Choroid plexus epithelial cell (primary cell): ENCODE results near the gene MC2R.

Source experiments
- DNase-seq: peaks from one replicate; pipeline ENCODE4 v3.0.0-alpha.2; 2010; ENCODE audit warnings: low read depth
- H3K4me3 ChIP-seq: 2 replicates; pipeline ENCODE4 v1.5.1; 2011; ENCODE audit warnings: low read depth, mild to moderate bottlenecking, control low read depth, low read length, moderate library complexity
- TF ChIP-seq, protein P1 (sequence below): conservative IDR thresholded peaks from 2 replicates; pipeline ENCODE4 v1.5.1; 2011; ENCODE audit warnings: low read depth, mild to moderate bottlenecking, control low read depth, inconsistent platforms, low read length, moderate library complexity

MC2R gene

DNA sequence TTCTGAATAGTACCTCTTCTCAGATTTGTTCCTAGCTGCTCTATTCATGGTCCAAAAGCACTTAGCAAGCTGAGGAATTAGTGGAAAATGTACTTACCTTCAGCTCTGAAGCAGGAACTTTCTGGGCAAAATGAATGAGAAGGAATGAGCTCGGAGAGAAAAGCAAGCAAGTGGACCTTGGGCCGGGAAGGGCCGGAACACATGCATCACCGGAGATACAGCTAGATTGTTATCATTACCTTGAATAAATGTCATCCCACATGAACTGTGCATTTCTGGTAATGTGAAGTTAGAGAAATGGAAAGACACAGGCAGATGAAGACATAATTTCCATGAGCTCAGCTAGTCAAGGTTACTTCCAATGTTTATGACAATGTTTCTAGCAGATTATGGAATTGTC lies at the start of gene MC2R:
MC2R (minus strand) TSS at position 146 of the 400 bp plus-strand sequence. CDS start 30,018 bp downstream, outside the sequence.
- TF ChIP-seq, protein P1, sequence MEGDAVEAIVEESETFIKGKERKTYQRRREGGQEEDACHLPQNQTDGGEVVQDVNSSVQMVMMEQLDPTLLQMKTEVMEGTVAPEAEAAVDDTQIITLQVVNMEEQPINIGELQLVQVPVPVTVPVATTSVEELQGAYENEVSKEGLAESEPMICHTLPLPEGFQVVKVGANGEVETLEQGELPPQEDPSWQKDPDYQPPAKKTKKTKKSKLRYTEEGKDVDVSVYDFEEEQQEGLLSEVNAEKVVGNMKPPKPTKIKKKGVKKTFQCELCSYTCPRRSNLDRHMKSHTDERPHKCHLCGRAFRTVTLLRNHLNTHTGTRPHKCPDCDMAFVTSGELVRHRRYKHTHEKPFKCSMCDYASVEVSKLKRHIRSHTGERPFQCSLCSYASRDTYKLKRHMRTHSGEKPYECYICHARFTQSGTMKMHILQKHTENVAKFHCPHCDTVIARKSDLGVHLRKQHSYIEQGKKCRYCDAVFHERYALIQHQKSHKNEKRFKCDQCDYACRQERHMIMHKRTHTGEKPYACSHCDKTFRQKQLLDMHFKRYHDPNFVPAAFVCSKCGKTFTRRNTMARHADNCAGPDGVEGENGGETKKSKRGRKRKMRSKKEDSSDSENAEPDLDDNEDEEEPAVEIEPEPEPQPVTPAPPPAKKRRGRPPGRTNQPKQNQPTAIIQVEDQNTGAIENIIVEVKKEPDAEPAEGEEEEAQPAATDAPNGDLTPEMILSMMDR, result no peak
- no peak within 1 kb of the TSS for H3K4me3 ChIP-seq
- no peak for DNase-seq

DNA sequence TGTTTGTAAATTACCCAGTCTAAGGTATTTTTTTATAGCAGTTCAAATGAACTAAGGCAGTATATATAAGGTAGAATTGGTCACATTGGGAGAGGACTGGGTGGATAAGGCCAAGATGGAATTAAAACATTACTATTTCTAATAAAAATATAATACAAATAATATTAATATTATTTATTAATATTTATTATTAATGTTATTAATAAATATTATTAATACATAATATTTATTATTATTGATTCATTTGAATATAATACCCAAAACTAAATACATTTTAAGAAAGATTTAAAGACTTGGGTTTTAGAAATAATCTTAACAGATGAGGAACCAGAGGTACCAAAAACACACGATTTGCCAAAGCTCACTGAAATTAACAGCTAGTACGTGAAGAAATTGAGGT lies 30.5 kb upstream of the MC2R start:
- TF ChIP-seq, protein P1, result no peak
- no peak overlapping the region for H3K4me3 ChIP-seq
- DNase-seq, result no peak

DNA sequence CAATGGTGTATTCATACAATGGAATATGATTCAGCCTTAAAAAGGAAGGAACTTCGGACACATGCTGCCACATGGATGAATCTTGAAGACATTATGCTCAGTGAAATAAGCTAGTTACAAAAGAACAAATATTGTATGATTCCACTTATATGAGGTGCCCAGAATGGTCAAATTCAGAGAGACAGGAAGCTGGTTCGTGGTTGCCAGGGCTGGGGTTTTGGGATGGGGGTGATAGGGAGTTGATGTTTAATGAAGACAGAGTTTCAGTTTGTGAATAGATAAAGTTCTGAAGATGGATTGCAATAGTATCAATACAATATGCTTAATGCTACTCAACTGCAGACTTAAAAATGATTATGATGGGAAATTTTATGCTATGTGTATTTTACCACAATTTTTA lies 28.0 kb upstream of the MC2R start:
- DNase-seq, result no peak
- TF ChIP-seq, protein P1, result no peak
- no peak overlapping the region for H3K4me3 ChIP-seq

DNA sequence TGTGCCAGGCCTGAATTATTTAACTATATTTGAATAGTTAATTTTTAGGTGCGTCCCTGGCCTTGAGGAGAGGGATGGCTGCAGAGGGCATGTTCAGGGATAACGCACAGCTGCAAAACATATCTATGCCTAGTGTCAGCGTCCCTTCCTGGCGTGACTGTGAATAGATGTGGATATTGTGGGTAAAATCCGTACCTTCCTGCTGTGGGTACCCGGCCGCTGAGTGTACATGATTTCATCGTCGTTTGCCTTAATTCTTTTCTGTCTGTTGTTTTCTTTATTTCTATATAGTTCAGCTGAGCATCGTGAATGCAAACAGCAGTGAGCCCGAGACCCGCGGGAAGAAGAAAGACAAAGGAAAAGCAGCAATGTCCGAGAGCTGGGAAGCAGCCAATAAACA lies 25.0 kb upstream of the MC2R start:
- H3K4me3 ChIP-seq, result no peak overlapping the region
- TF ChIP-seq, protein P1, result no peak
- no peak for DNase-seq

DNA sequence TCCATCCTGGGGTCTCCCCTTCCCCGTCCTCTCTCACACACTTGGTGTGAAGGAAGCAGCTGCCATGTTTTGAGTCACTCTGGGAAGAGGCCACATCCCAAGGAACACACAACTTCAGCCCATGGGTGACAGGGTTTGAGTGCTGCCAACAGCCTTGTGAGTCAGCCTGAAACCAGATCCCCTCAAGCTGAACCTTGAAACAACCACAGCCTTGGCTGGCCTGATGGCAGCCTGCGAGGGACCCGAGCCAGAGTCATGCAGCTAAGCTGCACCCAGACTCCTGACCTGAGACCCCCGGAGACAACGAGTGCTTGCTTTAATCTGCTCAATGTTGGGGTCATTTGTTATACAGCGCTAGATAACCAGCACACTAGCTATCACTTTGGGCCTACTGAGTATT lies 19.3 kb upstream of the MC2R start:
- no peak overlapping the region for H3K4me3 ChIP-seq
- no peak for DNase-seq
- TF ChIP-seq, protein P1, result no peak

DNA sequence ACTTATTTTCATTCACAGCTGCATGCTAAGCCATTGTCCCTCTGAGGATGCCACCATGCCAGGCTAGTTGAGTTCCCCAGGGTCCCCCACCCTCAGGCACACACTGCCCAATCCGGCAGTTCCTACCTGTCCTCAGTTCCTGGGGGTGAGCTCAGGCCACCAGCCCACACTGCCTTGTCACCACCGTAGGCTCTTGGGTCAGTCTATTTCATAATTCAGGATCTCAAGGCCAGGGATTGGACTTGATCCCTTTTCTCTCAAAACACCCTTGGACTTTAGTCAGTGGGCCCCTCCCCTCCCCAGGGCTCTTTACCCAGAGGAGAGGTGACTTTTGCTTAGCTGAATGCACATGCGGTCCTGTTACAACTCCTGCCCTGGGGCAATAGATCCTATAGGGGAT lies 18.7 kb upstream of the MC2R start:
- DNase-seq, result no peak
- H3K4me3 ChIP-seq, result no peak overlapping the region
- TF ChIP-seq, protein P1, result no peak

DNA sequence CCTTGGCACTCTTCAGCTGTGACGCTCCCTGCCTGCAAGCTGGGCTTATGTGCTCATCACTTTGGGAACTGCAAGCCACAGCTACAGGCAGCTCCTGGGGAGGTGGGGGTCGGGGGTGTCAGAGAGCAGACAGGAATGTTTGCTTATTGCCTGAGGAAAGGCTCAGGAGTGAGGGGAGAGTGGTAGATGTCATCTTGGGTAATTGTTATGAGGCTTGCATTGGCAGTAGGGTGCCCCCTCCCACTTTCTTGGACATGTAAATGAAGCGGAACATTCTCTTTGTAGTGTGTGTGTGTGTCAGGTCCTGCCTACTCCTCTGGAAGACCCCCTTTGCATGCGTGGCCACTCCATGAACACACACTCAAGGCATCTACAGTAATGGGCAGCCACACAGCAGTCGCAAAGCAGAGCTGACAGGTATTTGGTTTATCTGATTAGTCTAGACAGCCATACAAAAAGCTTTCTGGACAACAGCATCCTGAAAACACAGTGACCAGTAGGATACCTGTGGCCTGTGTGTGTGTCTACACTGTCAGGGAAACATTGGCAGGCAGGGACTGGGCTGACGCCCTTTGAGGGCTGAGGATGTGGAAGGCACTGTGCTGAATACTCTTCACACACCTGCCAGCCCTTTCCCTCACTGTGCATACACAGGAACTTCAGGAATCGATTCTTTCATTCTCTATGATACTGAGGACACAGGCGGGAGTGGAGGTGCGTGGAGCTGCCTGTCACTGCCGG lies 17.1 kb upstream of the MC2R start:
- DNase-seq, result no peak
- TF ChIP-seq, protein P1, result no peak

More for the DNA sequence above, 17.1 kb upstream of the MC2R start:
- no peak overlapping the region for H3K4me3 ChIP-seq
